Stimulated activated CD4-positive, alpha-beta T cell treated with anti-CD3 and anti-CD28 coated beads, Interleukin-15, amount 100 ng/mL, for 24 hours (primary cell): ENCODE results near the gene ZMYND11.
"Not testable (repeated sequence)": the region's sequence is repeated elsewhere in the genome, so short reads cannot be mapped to it uniquely, and the experiment has no call there.

Experiments
- DNase-seq: peaks from one replicate; pipeline ENCODE4 v3.0.0-alpha.2; 2020

The ZMYND11 gene

DNA sequence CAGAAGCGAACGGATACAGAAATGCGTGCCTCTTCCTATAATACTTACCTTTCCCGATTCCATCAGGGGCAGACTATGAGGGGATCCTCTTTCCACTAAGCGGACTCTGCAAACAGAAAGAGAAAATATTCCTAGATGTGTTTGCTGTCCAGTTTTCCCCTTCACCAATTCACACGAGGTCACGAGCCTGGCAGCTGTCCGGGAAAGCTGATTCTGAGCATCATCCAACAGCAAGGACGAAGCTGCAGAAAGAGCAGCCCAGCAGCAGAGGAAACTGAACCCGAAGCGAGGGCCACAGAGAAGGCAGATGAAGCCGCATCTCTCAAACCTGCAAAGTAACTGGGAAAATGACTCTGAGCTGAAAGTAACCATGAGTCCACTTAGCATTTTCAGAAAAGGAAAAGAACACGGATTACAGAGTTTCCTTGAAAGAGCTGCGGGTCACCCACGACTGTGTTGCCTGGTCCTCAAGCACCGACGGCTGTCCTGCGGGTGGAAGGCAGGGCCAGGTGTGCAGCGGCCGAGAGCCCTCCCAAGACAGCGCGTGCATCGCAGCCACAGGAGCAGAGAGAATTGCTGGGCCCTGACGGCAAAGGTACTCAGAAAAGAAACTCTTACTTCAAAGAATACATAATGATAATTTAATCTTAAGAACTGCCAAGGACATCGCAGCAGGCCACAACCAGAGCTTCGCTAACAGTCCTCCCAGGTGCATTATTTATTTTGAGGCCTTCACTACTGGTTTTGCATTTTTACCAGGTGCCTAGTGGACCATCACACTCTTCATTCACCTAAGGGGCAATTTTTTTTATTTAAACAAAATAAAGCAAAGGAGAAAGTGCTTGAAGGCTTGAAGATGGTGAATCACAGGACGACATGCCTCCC, 153.3 kb downstream of the ZMYND11 start:
- DNase-seq: no peak

DNA sequence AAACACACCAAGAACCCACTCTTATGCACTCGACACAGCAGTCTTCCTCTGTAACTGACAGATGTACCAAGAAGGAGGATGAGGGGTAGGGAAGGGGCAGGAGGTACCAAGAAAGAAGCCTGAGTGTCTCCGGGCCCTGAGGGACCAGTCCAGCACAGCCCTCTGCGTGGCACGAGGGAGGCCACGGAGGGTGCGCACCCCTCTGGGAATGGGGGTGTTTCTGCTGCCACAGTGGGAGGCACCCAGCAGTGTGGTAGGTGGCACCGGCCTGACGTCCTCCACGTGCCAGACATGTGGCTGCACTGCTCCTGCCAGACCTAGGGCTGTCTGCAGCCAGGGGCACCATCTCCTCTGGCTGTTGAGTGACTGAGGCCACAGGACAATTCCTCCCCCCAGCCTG, 154.3 kb downstream of the ZMYND11 start:
- no peak for DNase-seq

GRCh38 chr10:290026-290725, 154.9 kb downstream of the ZMYND11 start:
- no peak for DNase-seq

DNA sequence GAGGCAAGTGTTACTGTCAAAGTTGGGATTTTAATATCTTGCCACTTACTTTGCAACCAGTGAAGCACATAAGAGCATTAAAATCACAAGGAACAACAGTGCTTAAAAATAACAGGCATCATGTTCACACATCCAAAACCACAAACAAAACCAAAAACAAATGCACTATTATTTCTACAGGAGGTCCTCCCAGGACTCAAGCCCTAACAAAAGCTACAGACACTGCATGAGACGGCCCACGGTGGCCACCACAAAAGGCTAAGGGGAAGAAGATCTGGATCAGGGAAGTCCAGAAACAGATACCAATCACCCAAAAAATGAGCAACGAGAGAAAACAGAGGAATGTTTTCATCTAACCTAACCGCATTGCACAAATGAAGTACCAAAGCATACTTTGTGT, 158.4 kb downstream of the ZMYND11 start:
- DNase-seq: no peak

GRCh38 chr10:297567-297966, 162.3 kb downstream of the ZMYND11 start:
- no peak for DNase-seq

DNA sequence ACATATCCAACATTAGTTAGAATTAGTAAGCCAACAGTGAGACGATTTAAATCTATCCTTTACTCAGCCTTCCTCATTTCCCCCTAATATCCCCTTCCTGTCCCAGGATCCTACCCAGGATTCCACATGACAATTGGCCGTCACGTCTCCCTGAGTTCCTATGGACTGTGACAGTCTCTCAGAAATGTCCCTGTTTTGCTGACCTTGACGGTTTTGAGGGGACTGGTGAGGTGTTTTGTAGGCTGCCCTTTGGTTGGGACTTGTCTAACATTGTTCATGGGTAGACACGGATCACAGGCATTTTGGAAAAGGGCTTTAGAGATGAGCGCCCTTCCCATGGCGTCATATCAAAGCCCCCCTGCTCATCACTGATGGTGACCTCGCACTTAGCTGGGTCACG, 162.8 kb downstream of the ZMYND11 start:
- DNase-seq: no peak

DNA sequence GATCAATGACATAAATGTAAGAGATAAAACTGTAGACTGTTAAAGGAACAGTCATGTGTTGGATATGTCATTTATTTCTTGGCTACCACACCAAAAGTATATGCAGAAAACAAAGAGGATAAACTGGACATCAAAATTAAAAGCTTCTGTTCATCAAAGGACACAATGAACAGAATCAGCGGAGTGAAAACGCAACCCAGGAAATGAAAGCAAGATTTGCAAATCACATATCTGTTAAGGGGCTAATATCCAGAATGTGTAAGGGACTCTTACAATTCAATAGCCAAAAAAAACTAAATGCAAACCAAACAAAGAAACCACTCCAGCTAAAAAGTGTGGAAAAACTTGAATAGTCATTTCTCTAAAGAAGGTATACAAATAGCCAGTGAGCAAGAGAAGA, 164.3 kb downstream of the ZMYND11 start:
- DNase-seq: no peak

DNA sequence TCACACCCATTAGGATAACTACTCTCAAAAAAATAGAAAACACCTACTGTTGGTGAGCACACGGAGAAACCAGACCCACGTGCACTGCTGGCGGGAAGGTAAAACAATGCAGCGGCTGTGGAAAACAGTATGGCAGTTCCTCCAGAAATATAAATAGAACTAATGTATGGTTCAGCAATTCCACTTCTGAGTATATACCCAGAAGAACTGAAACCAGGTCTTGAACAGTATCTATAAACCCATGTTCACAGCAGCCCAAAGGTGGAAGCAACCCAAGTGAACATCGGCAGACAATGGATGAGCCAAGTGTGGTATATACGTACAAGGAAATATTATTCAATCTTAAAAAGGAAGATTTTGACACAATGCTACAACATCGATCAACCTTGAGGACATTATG, 164.7 kb downstream of the ZMYND11 start:
- no peak for DNase-seq

DNA sequence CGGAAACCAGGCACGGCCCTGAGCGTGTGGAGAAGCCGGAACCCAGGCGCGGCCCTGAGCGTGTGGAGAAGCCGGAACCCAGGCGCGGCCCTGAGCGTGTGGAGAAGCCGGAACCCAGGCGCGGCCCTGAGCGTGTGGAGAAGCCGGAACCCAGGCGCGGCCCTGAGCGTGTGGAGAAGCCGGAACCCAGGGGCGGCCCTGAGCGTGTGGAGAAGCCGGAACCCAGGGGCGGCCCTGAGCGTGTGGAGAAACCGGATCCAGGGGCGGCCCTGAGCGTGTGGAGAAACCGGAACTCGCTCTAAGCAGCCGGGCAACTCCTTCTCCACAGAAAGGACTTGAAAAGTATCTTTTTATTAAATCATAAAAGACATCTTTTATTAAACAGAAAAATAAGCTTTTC, 165.3 kb downstream of the ZMYND11 start:
- not testable (repeated sequence) for DNase-seq

- no peak for DNase-seq
Measured at GRCh38 chr10:301536-301935, 166.3 kb downstream of the ZMYND11 start.
